ENCODE data around the gene ATP10A.

ATP10A gene

DNA sequence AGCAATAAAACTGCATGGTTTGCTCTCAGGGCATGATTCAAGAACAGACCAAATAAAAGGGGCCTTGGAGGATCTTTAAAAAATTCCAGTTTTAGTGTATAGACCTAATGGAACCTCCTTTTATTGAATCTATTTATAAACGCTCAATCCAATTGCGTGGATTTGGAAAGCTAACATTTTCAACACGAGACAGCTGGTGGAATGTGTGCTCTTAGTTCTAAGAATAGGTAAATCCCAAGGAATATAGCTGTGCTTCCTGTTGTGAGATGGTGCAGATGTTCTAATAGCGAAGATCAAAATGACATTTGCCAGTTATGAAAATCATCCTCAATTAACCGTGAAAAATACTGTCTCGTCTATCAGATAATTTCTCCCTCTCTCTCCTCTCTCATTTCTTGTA lies 192.5 kb downstream of the ATP10A start:
- Histone ChIP-seq H3K9me3 (ENCODE audit: insufficient read depth, low read depth, low read length) (no peaks in the 10 kb centered on the region), H3K9ac (ENCODE audit: low read length) (no peak overlapping the region), H3K18ac (ENCODE audit: low read length) (no peak overlapping the region), H3K79me2 (ENCODE audit: control insufficient read depth, insufficient read depth, low read length, poor library complexity) (peaks cover 2% of the 10 kb centered on the region), H3K23ac (ENCODE audit: low read length) (no peak overlapping the region), H4K91ac (ENCODE audit: low read depth, low read length) (no peak overlapping the region), H2AK5ac (ENCODE audit: low read length) (no peak overlapping the region), H2BK12ac (ENCODE audit: low read length) (no peak overlapping the region), H3K36me3 (ENCODE audit: control insufficient read depth in 1 of 2, insufficient read depth in 2 of 2, low read length in 2 of 2) (no peaks in the 10 kb centered on the region), H3K4me2 (ENCODE audit: low read length) (peak overlapping the region; percentile 46), H2BK5ac (ENCODE audit: low read depth, low read length, poor library complexity) (no peak overlapping the region), H3K27me3 (ENCODE audit: insufficient read depth, low read length) (no peaks in the 10 kb centered on the region), H3K14ac (ENCODE audit: low read length) (no peak overlapping the region), H3K4me1 (ENCODE audit: control insufficient read depth in 1 of 2, insufficient read depth in 2 of 2, low read length in 2 of 2) (peaks cover 23 to 26% of the 10 kb centered on the region in 2 experiments), H3K4ac (ENCODE audit: low read depth, low read length) (no peak overlapping the region), H3K27ac (ENCODE audit: low read depth, low read length) (peak overlapping the region; percentile 56), H4K8ac (ENCODE audit: low read depth, low read length) (no peak overlapping the region), H3K4me3 (ENCODE audit: low read depth, low read length) (no peak overlapping the region), H2BK120ac (ENCODE audit: insufficient read depth, low read length, poor library complexity) (no peak overlapping the region), H2AFZ (ENCODE audit: insufficient read depth, low read length, poor library complexity) (no peak overlapping the region), H3K79me1 (ENCODE audit: low read length) (peaks cover 16% of the 10 kb centered on the region), H4K12ac (ENCODE audit: low read depth, low read length) (no peak overlapping the region)
- WGBS (ENCODE audit: extremely low coverage, insufficient coverage, insufficient read length) = no CpG with 5 or more reads among the region's 6 CpGs
- no peak for DNase-seq

DNA sequence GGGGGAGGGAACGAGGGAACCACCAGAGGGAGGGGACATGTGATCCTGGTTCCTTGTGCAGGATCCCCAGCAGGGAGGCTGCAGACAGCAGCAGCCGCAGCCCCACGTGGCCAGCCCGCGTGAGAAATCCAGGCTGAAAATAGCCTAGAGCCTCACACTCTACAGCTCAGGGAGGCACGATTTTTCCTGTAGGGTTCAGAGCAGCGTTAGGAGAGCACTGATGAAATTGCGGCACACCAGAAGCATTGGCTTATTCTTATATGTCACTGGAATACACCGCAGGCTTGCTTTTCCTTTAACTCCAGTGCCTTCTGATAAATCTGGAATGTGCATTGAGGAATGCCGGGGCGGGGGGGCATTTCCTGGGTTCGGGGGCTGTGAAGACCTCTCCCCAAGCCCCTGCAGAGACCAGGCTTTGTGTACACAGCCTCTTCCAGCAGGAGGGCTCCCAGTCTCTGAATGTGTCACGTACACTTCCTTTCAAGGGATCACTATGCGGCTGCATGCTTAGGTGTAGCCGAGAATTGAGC lies 193.0 kb downstream of the ATP10A start:
- no peaks in the 10 kb centered on the region for H3K36me3 ChIP-seq (ENCODE audit: control insufficient read depth in 1 of 2, insufficient read depth in 2 of 2, low read length in 2 of 2)
- no peak overlapping the region for H2BK5ac ChIP-seq (ENCODE audit: low read depth, low read length, poor library complexity)
- H3K9me3 ChIP-seq (ENCODE audit: insufficient read depth, low read depth, low read length) = no peaks in the 10 kb centered on the region
- H3K9ac ChIP-seq (ENCODE audit: low read length) = no peak overlapping the region
- no peak overlapping the region for H2AFZ ChIP-seq (ENCODE audit: insufficient read depth, low read length, poor library complexity)
- peak overlapping the region; percentile 63 for H3K27ac ChIP-seq (ENCODE audit: low read depth, low read length)
- H4K8ac ChIP-seq (ENCODE audit: low read depth, low read length) = no peak overlapping the region
- no peak overlapping the region for H3K4ac ChIP-seq (ENCODE audit: low read depth, low read length)
- no CpG with 5 or more reads among the region's 15 CpGs for WGBS (ENCODE audit: extremely low coverage, insufficient coverage, insufficient read length)
- DNase-seq = peak; percentile 38 to 57
- peak overlapping the region; percentile 50 for H4K91ac ChIP-seq (ENCODE audit: low read depth, low read length)
- no peak overlapping the region for H4K12ac ChIP-seq (ENCODE audit: low read depth, low read length)
- peak overlapping the region; percentile 46 for H3K4me2 ChIP-seq (ENCODE audit: low read length)
- H3K27me3 ChIP-seq (ENCODE audit: insufficient read depth, low read length) = no peaks in the 10 kb centered on the region
- no peak overlapping the region for H2BK12ac ChIP-seq (ENCODE audit: low read length)
- peaks cover 23 to 26% of the 10 kb centered on the region in 2 experiments for H3K4me1 ChIP-seq (ENCODE audit: control insufficient read depth in 1 of 2, insufficient read depth in 2 of 2, low read length in 2 of 2)
- no peak overlapping the region for H3K23ac ChIP-seq (ENCODE audit: low read length)
- H3K4me3 ChIP-seq (ENCODE audit: low read depth, low read length) = no peak overlapping the region
- H3K79me2 ChIP-seq (ENCODE audit: control insufficient read depth, insufficient read depth, low read length, poor library complexity) = peaks cover 2% of the 10 kb centered on the region
- H3K14ac ChIP-seq (ENCODE audit: low read length) = no peak overlapping the region
- H2AK5ac ChIP-seq (ENCODE audit: low read length) = no peak overlapping the region
- peaks cover 16% of the 10 kb centered on the region for H3K79me1 ChIP-seq (ENCODE audit: low read length)
- H2BK120ac ChIP-seq (ENCODE audit: insufficient read depth, low read length, poor library complexity) = no peak overlapping the region
- H3K18ac ChIP-seq (ENCODE audit: low read length) = no peak overlapping the region

- Histone ChIP-seq H3K4me2 (ENCODE audit: low read length) (no peak overlapping the region), H2AK5ac (ENCODE audit: low read length) (no peak overlapping the region), H3K4me1 (ENCODE audit: control insufficient read depth in 1 of 2, insufficient read depth in 2 of 2, low read length in 2 of 2) (peaks cover 23 to 26% of the 10 kb centered on the region in 2 experiments), H3K9me3 (ENCODE audit: insufficient read depth, low read depth, low read length) (no peaks in the 10 kb centered on the region), H2BK5ac (ENCODE audit: low read depth, low read length, poor library complexity) (no peak overlapping the region), H3K27me3 (ENCODE audit: insufficient read depth, low read length) (no peaks in the 10 kb centered on the region), H3K14ac (ENCODE audit: low read length) (no peak overlapping the region), H2AFZ (ENCODE audit: insufficient read depth, low read length, poor library complexity) (no peak overlapping the region), H3K79me1 (ENCODE audit: low read length) (peaks cover 16% of the 10 kb centered on the region), H2BK12ac (ENCODE audit: low read length) (peak overlapping the region; percentile 61), H2BK120ac (ENCODE audit: insufficient read depth, low read length, poor library complexity) (peak overlapping the region; percentile 47), H3K4ac (ENCODE audit: low read depth, low read length) (peak overlapping the region; percentile 6), H4K8ac (ENCODE audit: low read depth, low read length) (no peak overlapping the region), H4K91ac (ENCODE audit: low read depth, low read length) (peak overlapping the region; percentile 93), H3K18ac (ENCODE audit: low read length) (no peak overlapping the region), H3K27ac (ENCODE audit: low read depth, low read length) (no peak overlapping the region), H4K12ac (ENCODE audit: low read depth, low read length) (no peak overlapping the region), H3K4me3 (ENCODE audit: low read depth, low read length) (no peak overlapping the region), H3K9ac (ENCODE audit: low read length) (no peak overlapping the region), H3K36me3 (ENCODE audit: control insufficient read depth in 1 of 2, insufficient read depth in 2 of 2, low read length in 2 of 2) (no peaks in the 10 kb centered on the region), H3K79me2 (ENCODE audit: control insufficient read depth, insufficient read depth, low read length, poor library complexity) (peaks cover 2% of the 10 kb centered on the region), H3K23ac (ENCODE audit: low read length) (no peak overlapping the region)
- peak; percentile 88 to 93 for DNase-seq
- WGBS (ENCODE audit: extremely low coverage, insufficient coverage, insufficient read length) = no CpG with 5 or more reads among the region's 4 CpGs
These were observed 194.2 kb downstream of the ATP10A start for GRCh38 chr15:25668901-25669300.

DNA sequence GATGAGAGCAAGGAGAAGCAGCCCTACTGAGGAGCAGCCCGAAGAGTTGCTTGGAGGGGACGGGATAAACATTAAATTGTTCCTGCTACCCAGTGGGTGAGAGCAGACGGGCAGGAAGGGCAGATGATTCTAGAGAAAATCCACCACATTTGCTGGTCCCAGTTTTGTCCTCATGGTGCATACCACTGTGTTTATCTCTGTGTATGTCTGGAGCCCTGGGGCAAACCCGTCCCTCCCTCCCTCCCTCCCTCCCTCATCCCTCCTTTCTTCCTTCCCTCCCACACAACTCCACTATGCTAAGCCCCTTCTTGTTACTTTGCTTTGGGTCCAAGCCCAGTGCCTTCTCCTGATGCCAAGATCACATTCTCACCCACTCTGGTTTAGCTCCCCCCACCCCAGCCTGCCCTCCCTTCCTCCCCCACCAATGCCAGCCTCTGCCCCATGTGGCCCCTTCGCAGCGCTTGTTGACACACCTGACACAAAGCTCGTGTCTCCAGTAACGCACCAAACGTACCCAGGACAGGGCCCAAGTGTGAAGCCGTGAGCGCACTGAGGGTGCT lies 194.8 kb downstream of the ATP10A start:
- Histone ChIP-seq H3K14ac (ENCODE audit: low read length) (peak overlapping the region; percentile 52), H3K4me3 (ENCODE audit: low read depth, low read length) (no peak overlapping the region), H2BK120ac (ENCODE audit: insufficient read depth, low read length, poor library complexity) (peak overlapping the region; percentile 57), H2BK5ac (ENCODE audit: low read depth, low read length, poor library complexity) (no peak overlapping the region), H3K27ac (ENCODE audit: low read depth, low read length) (no peak overlapping the region), H3K4me2 (ENCODE audit: low read length) (no peak overlapping the region), H4K91ac (ENCODE audit: low read depth, low read length) (peak overlapping the region; percentile 93), H3K4me1 (ENCODE audit: control insufficient read depth in 1 of 2, insufficient read depth in 2 of 2, low read length in 2 of 2) (peaks cover 23 to 26% of the 10 kb centered on the region in 2 experiments), H3K18ac (ENCODE audit: low read length) (peak overlapping the region; percentile 64), H3K9me3 (ENCODE audit: insufficient read depth, low read depth, low read length) (no peaks in the 10 kb centered on the region), H4K12ac (ENCODE audit: low read depth, low read length) (no peak overlapping the region), H3K4ac (ENCODE audit: low read depth, low read length) (peak overlapping the region; percentile 23), H2AFZ (ENCODE audit: insufficient read depth, low read length, poor library complexity) (no peak overlapping the region), H3K9ac (ENCODE audit: low read length) (no peak overlapping the region), H4K8ac (ENCODE audit: low read depth, low read length) (peak overlapping the region; percentile 77), H2BK12ac (ENCODE audit: low read length) (peak overlapping the region; percentile 90), H3K79me2 (ENCODE audit: control insufficient read depth, insufficient read depth, low read length, poor library complexity) (peaks cover 2% of the 10 kb centered on the region), H3K79me1 (ENCODE audit: low read length) (peaks cover 16% of the 10 kb centered on the region), H3K36me3 (ENCODE audit: control insufficient read depth in 1 of 2, insufficient read depth in 2 of 2, low read length in 2 of 2) (no peaks in the 10 kb centered on the region), H3K27me3 (ENCODE audit: insufficient read depth, low read length) (no peaks in the 10 kb centered on the region), H2AK5ac (ENCODE audit: low read length) (peak overlapping the region; percentile 81), H3K23ac (ENCODE audit: low read length) (no peak overlapping the region)
- DNase-seq = peak; percentile 57 to 69
- WGBS (ENCODE audit: extremely low coverage, insufficient coverage, insufficient read length) = no CpG with 5 or more reads among the region's 11 CpGs
